DND-41 (cell line): ENCODE data around the gene ADH4.
"Not testable (repeated sequence)": the region's sequence is repeated elsewhere in the genome, so short reads cannot be mapped to it uniquely, and the experiment has no call there.

Source experiments
- ATAC-seq: fragments of 200-7000 bp; cut with Tn5 transposase; 3 replicates; pipeline ENCODE4 v1.9.1; 2021; ENCODE audit warnings: low read depth; ENCODE audit not compliant: insufficient read depth
- DNase-seq: peaks from one replicate; pipeline ENCODE4 v3.0.0-alpha.2; 2020
- H2AFZ ChIP-seq: 2 replicates; pipeline ENCODE4 v1.6.0; 2012; ENCODE audit warnings: low read depth, low read length
- H3K27ac ChIP-seq: 2 replicates; pipeline ENCODE4 v1.5.1; 2012; ENCODE audit warnings: low read length, inconsistent platforms
- H3K27me3 ChIP-seq: fragments of 200-600 bp; sonication (generic); 2 replicates; pipeline ENCODE4 v1.6.0; 2012; ENCODE audit warnings: low read length, mild to moderate bottlenecking, inconsistent platforms; ENCODE audit not compliant: insufficient read depth, poor library complexity
- H3K36me3 ChIP-seq: 2 replicates; pipeline ENCODE4 v1.5.1; 2012; ENCODE audit warnings: low read length, inconsistent platforms; ENCODE audit not compliant: insufficient read depth
- H3K4me1 ChIP-seq: 2 replicates; pipeline ENCODE4 v1.5.1; 2012; ENCODE audit warnings: mild to moderate bottlenecking, low read length; ENCODE audit not compliant: insufficient read depth
- H3K4me2 ChIP-seq: 2 replicates; pipeline ENCODE4 v1.6.0; 2012; ENCODE audit warnings: mild to moderate bottlenecking, moderate library complexity, low read length, inconsistent platforms; ENCODE audit not compliant: insufficient read depth
- H3K4me3 ChIP-seq, 2 experiments: fragments of 200-600 bp in 1 of 2; shearing (Covaris generic) in 1 of 2; 2 replicates each; pipeline ENCODE4 v1.5.1; 2012 to 2016; ENCODE audit warnings: inconsistent platforms in 2 of 2, low read length in 2 of 2, mild to moderate bottlenecking in 2 of 2, low read depth in 1 of 2, moderate library complexity in 1 of 2
- H3K79me2 ChIP-seq: 2 replicates; pipeline ENCODE4 v1.6.0; 2012; ENCODE audit warnings: low read length, inconsistent platforms; ENCODE audit not compliant: insufficient read depth
- H3K9ac ChIP-seq: 2 replicates; pipeline ENCODE4 v1.6.0; 2012; ENCODE audit warnings: low read depth, mild to moderate bottlenecking, inconsistent platforms, low read length, moderate library complexity
- H3K9me3 ChIP-seq: 2 replicates; pipeline ENCODE4 v1.5.1; 2012; ENCODE audit warnings: low read length, moderate library complexity, mild to moderate bottlenecking, inconsistent platforms; ENCODE audit not compliant: insufficient read depth, severe bottlenecking
- H4K20me1 ChIP-seq: 2 replicates; pipeline ENCODE4 v1.6.0; 2012; ENCODE audit warnings: low read length; ENCODE audit not compliant: insufficient read depth
- CTCF ChIP-seq: IDR thresholded peaks from 2 replicates; pipeline ENCODE4 v1.5.1; 2012; ENCODE audit warnings: borderline replicate concordance, low read length, moderate library complexity, mild to moderate bottlenecking; ENCODE audit not compliant: poor library complexity, severe bottlenecking; ENCODE audit errors: extremely low read depth
- EZH2 ChIP-seq: IDR thresholded peaks from 3 replicates; pipeline ENCODE4 v1.6.1; 2012; ENCODE audit warnings: borderline replicate concordance, low read depth, mild to moderate bottlenecking, moderate library complexity, low read length, inconsistent platforms; ENCODE audit not compliant: severe bottlenecking

The ADH4 gene

GRCh38 chr4:99117876-99118693, 26.0 kb downstream of the ADH4 start:
- Histone ChIP-seq H3K9me3 (no peaks in the 10 kb centered on the region), H3K27ac (no peak overlapping the region), H4K20me1 (no peaks in the 10 kb centered on the region), H2AFZ (peak overlapping the region; percentile 49; the same call in 1 of the 2 replicates), H3K79me2 (no peaks in the 10 kb centered on the region), H3K36me3 (no peaks in the 10 kb centered on the region), H3K4me2 (no peak overlapping the region), H3K27me3 (no peaks in the 10 kb centered on the region), H3K9ac (no peak overlapping the region), H3K4me1 (no peaks in the 10 kb centered on the region), H3K4me3 (no peak overlapping the region)
- TF ChIP-seq EZH2 (no peak), CTCF (peak; percentile 51)
- ATAC-seq (no peak), DNase-seq (no peak)

GRCh38 chr4:99117122-99117841, 26.8 kb downstream of the ADH4 start:
- H3K27me3 ChIP-seq, H3K4me1 ChIP-seq, H3K36me3 ChIP-seq, H3K79me2 ChIP-seq, H3K9ac ChIP-seq, H4K20me1 ChIP-seq, DNase-seq, ATAC-seq, H3K27ac ChIP-seq, H3K4me3 ChIP-seq, H3K4me2 ChIP-seq, H3K9me3 ChIP-seq: not testable (repeated sequence)
- 0 out of 2 replicates have a peak overlapping the region, but pooled peaks have one; percentile 49 for H2AFZ ChIP-seq

GRCh38 chr4:99109286-99109685, 34.8 kb downstream of the ADH4 start:
- not testable (repeated sequence) for H2AFZ ChIP-seq, H3K9ac ChIP-seq, H3K27ac ChIP-seq, H3K4me3 ChIP-seq, H3K79me2 ChIP-seq, DNase-seq, H3K9me3 ChIP-seq, H3K36me3 ChIP-seq, ATAC-seq, H3K4me2 ChIP-seq, H3K27me3 ChIP-seq, H4K20me1 ChIP-seq, H3K4me1 ChIP-seq

- H3K4me2 ChIP-seq = no peak overlapping the region
- no peaks in the 10 kb centered on the region for H3K9me3 ChIP-seq
- ATAC-seq = no peak
- H3K9ac ChIP-seq = no peak overlapping the region
- H4K20me1 ChIP-seq = no peaks in the 10 kb centered on the region
- H3K27me3 ChIP-seq = no peaks in the 10 kb centered on the region
- no peaks in the 10 kb centered on the region for H3K79me2 ChIP-seq
- H2AFZ ChIP-seq = no peak overlapping the region
- H3K36me3 ChIP-seq = no peaks in the 10 kb centered on the region
- H3K4me3 ChIP-seq = no peak overlapping the region
- H3K27ac ChIP-seq = no peak overlapping the region
- TF ChIP-seq EZH2 = no peak
- TF ChIP-seq CTCF = no peak
- H3K4me1 ChIP-seq = no peaks in the 10 kb centered on the region
- no peak for DNase-seq
Measured at GRCh38 chr4:99104153-99104552, 39.9 kb downstream of the ADH4 start.
